HEK293 (cell line): Measurements from ENCODE around the gene NAPSA.
"Not testable (repeated sequence)": the region's sequence is repeated elsewhere in the genome, so short reads cannot be mapped to it uniquely, and the experiment has no call there.

Source experiments
- CTCF ChIP-seq: fragments of 450-650 bp; formaldehyde crosslinking; IDR thresholded peaks from 2 replicates; pipeline ENCODE4 v1.5.1; 2016; ENCODE audit warnings: missing biosample characterization, missing genetic modification characterization
- REPIN1 ChIP-seq: fragments of 450-650 bp; formaldehyde crosslinking; IDR thresholded peaks from 2 replicates; pipeline ENCODE4 v1.5.1; 2017; ENCODE audit warnings: missing biosample characterization, missing genetic modification characterization, low read depth
- SETDB1 ChIP-seq: IDR thresholded peaks from one replicate; pipeline ENCODE4 v1.6.1; 2017; ENCODE audit warnings: mild to moderate bottlenecking, low read length, moderate library complexity, mixed read lengths; ENCODE audit not compliant: insufficient read length
- ZNF121 ChIP-seq: fragments of 450-650 bp; formaldehyde crosslinking; IDR thresholded peaks from 2 replicates; pipeline ENCODE4 v1.5.1; 2016; ENCODE audit warnings: missing biosample characterization, missing genetic modification characterization
- ZNF202 ChIP-seq: fragments of 450-650 bp; formaldehyde crosslinking; IDR thresholded peaks from 2 replicates; pipeline ENCODE4 v1.5.1; 2016; ENCODE audit warnings: missing biosample characterization, missing genetic modification characterization, borderline replicate concordance
- ZNF23 ChIP-seq: fragments of 450-650 bp; formaldehyde crosslinking; IDR thresholded peaks from 2 replicates; pipeline ENCODE4 v1.5.1; 2016; ENCODE audit warnings: missing biosample characterization, missing genetic modification characterization, borderline replicate concordance
- ZNF274 ChIP-seq, 2 experiments: fragments of 200-500 bp in 1 of 2; fragments of 450-650 bp in 1 of 2; sonication (Bioruptor generic) in 1 of 2; formaldehyde crosslinking in 1 of 2; IDR thresholded peaks; 2 replicates each; pipeline versions ENCODE4 v1.5.1 to v1.6.1; 2014 to 2016; ENCODE audit warnings: borderline replicate concordance in 1 of 2, inconsistent platforms in 1 of 2, low read length in 1 of 2, missing biosample characterization in 1 of 2, missing genetic modification characterization in 1 of 2
- ZNF791 ChIP-seq: fragments of 450-650 bp; formaldehyde crosslinking; IDR thresholded peaks from 2 replicates; pipeline ENCODE4 v1.5.1; 2016; ENCODE audit warnings: missing biosample characterization, missing genetic modification characterization

- TF ChIP-seq ZNF791; ZNF23; CTCF; ZNF274 (IDR thresholded peaks at IDR 0.05; ENCODE audit: low read length); ZNF274 (tag by site-specific recombination; IDR thresholded peaks at IDR 0.05; ENCODE audit: borderline replicate concordance); ZNF202 (tag by site-specific recombination); ZNF121 (tag by site-specific recombination); SETDB1; REPIN1 (tag by site-specific recombination): not testable (repeated sequence)
Measured at GRCh38 chr19:50390952-50391351, 25.5 kb upstream of the NAPSA start.
